Epithelial cell of proximal tubule (primary cell): Measurements from ENCODE around the gene MED12L. TPM values are rescaled to one million over a fixed set of nuclear protein-coding genes. Genes with fewer than 3 reads are reported as not detected.

Experiments
- DNase-seq: peaks from one replicate; pipeline ENCODE4 v3.0.0-alpha.2; 2011; ENCODE audit warnings: low read depth
- H3K4me3 ChIP-seq: 2 replicates; pipeline ENCODE4 v1.5.1; 2011; ENCODE audit warnings: low read depth, mild to moderate bottlenecking, low read length
- total RNA-seq: library from RNA; depleted of rRNA; stranded (reverse); fragments of >200 nt; gene quantifications from 2 replicates; pipeline ENCODE4 v1.2.3, GENCODE V29; 2015
- TF ChIP-seq, protein P1 (sequence below): conservative IDR thresholded peaks from 2 replicates; pipeline ENCODE4 v1.5.1; 2012; ENCODE audit warnings: low read depth, mild to moderate bottlenecking, low read length

The MED12L gene
- total RNA-seq, 1 donor from 2014 or later: 0.12 TPM

DNA sequence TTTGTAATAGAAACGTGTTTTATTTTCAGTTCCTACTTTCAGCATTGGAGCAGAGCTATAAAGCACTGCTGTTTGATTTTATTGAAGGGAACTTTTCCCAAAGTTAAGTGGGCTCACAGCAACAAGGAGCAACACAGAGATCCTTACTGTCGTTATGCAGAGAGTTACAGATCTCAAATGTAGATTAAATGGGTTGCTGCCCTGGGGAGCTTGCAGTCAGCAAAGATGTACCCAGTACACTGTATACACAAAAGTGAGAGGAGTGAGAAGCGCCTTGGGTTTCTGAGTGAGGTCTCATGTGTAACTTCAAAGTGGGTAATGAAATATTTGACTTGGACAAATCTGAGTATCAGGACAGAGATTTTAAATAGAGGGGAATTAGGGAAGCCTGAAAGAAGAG, 47.7 kb downstream of the MED12L start:
- TF ChIP-seq, protein P1, sequence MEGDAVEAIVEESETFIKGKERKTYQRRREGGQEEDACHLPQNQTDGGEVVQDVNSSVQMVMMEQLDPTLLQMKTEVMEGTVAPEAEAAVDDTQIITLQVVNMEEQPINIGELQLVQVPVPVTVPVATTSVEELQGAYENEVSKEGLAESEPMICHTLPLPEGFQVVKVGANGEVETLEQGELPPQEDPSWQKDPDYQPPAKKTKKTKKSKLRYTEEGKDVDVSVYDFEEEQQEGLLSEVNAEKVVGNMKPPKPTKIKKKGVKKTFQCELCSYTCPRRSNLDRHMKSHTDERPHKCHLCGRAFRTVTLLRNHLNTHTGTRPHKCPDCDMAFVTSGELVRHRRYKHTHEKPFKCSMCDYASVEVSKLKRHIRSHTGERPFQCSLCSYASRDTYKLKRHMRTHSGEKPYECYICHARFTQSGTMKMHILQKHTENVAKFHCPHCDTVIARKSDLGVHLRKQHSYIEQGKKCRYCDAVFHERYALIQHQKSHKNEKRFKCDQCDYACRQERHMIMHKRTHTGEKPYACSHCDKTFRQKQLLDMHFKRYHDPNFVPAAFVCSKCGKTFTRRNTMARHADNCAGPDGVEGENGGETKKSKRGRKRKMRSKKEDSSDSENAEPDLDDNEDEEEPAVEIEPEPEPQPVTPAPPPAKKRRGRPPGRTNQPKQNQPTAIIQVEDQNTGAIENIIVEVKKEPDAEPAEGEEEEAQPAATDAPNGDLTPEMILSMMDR: no peak
- DNase-seq: no peak
- no peak overlapping the region for H3K4me3 ChIP-seq

DNA sequence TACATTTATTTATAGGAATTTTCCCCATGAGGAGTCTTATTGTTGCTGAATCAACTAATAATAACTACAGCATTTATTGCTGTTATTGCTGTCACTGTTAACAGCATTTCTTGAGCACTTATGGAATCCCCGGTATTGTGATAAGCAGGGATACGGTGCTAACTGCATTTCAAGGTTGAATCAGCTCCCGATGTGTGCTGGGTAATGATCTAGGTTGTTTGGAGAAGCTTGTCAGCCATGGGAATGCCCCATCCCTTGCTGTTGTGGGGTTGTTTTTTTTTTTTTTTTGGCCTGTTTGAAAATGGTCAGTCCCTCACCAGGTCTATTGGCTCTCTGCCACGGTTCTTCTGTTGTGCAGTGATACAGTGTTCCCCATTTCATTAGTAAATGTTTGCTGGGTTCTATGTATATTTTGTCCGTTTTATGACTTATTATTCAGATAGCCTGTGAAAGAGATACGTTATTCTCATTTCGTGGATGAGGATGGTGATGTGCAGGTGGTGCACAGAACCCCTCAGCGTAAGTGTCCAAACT, 48.5 kb downstream of the MED12L start:
- TF ChIP-seq, protein P1: no peak
- no peak for DNase-seq

DNA sequence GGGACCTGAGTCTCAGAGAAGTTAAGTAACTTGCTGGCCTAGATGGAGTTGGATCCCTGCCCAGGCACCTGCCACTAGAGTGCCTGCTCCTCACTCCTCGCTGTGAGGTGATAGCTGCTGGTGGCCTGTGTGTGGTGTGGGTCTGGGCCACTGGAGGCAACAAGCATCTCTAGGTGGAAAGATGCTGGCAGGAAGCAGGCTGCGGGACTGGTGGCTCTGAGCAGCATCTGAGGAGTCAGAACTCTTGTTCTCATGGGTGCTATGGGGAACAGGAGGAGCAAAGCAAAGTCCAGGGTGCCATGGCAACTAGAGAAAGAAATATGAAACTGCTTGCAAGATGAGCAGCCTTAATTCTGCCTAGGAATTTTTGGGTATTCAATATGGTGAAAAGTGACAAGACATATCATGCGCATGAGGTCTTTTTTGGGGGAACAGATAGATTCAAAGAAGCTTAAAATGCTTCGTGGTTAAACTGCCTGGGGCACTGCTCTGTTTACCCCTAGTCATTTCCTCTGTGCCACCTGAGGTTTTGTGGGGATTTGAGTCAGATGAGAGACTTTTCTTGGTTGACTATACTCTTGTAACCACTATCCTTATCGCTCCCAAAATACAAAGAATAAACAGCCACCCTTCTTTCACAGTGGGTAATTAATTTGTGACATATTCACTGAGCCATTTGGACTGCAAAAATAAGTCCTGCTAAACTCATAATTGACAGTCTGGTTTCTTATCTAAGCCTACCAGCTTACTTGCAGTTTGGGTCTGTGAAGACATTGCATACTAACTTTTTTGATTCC, 50.3 kb downstream of the MED12L start:
- TF ChIP-seq, protein P1: no peak
- no peak for DNase-seq
- no peak overlapping the region for H3K4me3 ChIP-seq

More for the DNA sequence above, 48.5 kb downstream of the MED12L start:
- no peak overlapping the region for H3K4me3 ChIP-seq

DNA sequence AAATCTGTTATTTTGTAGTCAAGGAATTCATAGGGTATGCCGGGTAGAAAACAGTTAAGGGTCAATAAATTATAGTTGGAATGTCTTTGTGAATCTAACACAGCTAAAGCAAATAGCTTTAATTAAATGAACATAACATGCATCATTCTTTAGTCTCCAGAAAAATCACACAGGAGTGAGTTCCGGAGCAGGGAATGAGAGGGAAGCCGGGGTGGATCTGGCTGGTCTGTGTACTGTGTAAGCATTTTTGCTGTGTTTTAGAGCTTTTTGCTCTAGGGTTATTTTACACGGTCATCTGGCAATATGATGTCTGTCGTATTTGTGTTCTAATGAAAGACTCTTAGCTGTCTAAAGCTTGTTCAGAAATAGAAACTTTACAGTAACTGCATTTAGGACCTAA, 57.5 kb downstream of the MED12L start:
- no peak for DNase-seq
- TF ChIP-seq, protein P1: no peak
- no peak overlapping the region for H3K4me3 ChIP-seq

DNA sequence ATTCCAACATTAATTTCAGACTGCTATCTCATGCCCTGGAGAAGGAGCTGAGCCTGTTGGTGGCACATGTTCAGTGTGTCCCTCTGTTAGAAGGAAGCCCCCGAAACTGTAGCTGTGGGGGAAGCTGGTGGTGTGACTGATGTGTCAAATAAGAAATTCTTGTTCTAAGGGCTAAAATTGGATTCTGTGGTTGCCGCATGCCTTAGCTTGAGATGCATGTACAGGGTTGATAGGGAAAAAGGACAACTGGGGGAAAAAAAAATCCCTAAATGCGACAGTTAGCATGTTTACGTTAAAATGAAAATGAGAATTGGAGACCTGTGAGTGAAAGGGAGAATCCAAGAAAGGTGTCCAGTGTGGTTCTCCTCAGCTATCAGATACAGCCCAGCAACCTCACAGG, 58.6 kb downstream of the MED12L start:
- TF ChIP-seq, protein P1: no peak
- no peak overlapping the region for H3K4me3 ChIP-seq
- DNase-seq: no peak

DNA sequence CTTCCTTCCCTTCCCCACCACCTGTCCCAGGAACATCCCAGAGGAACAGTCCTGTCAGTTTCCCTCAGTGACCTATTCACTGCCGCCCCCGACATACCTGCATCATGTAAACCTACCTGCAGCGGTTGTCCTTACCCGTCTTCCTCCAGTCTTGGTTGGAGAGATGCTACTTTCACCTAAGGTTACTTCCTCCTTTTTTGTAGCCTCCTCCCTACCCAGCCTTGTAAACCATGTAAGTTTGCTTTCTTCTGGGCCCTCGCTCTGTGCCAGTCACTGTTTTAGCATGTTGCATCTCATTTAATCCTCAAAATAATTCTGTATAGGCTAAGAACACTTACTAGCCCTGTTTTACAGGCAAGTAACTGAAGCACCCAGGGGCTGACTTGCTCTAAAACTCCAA, 59.3 kb downstream of the MED12L start:
- no peak overlapping the region for H3K4me3 ChIP-seq
- TF ChIP-seq, protein P1: no peak
- DNase-seq: no peak

DNA sequence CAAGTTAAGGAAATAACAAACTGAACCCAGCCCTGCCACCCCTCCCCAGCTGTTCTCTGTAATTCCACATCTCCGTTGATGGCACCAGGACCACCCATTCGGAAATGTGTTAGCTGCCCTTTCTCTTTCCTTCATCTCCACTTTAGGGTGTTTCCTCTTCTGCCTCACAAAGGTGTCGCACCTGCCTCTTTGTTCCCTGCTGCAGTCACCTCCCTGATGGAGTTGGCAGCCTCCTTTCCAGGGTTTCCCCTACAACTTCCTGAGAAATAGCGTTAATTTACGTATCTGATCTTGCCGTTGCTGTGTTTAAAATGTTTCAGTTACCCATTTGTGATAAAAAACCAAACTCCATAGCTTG, 60.2 kb downstream of the MED12L start:
- DNase-seq: no peak
- H3K4me3 ChIP-seq: no peak overlapping the region
- TF ChIP-seq, protein P1: no peak
